HG03469 (cell line): ENCODE results near the gene ARRDC5.
"Not testable (repeated sequence)": the region's sequence is repeated elsewhere in the genome, so short reads cannot be mapped to it uniquely, and the experiment has no call there.

Experiments used
- ATAC-seq: cut with Tn5 transposase; IDR thresholded peaks from one replicate; pipeline ENCODE4 v1.9.1; 2021; ENCODE audit warnings: mild to moderate bottlenecking, moderate library complexity, moderate number of reproducible peaks; ENCODE audit not compliant: unreplicated experiment

Gene ARRDC5

DNA sequence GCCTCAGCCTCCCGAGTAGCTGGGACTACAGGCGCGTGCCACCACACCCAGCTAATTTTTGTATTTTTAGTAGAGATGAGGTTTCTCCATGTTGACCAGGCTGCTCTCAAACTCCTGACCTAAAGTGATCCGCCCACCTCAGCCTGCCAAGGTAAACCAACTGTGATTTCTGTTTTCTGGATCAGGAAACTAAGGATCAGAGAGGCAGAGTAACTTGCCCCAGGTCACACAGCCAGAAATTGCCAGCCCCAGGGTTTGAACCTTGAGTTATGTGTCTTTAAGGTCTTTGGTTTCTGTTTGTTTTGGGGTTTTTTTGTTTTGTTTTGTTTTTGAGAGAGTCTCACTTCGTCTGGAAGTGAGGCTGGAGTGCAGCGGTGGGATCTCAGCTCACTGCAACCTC is 31.0 kb downstream of the ARRDC5 start:
- ATAC-seq = no peak

DNA sequence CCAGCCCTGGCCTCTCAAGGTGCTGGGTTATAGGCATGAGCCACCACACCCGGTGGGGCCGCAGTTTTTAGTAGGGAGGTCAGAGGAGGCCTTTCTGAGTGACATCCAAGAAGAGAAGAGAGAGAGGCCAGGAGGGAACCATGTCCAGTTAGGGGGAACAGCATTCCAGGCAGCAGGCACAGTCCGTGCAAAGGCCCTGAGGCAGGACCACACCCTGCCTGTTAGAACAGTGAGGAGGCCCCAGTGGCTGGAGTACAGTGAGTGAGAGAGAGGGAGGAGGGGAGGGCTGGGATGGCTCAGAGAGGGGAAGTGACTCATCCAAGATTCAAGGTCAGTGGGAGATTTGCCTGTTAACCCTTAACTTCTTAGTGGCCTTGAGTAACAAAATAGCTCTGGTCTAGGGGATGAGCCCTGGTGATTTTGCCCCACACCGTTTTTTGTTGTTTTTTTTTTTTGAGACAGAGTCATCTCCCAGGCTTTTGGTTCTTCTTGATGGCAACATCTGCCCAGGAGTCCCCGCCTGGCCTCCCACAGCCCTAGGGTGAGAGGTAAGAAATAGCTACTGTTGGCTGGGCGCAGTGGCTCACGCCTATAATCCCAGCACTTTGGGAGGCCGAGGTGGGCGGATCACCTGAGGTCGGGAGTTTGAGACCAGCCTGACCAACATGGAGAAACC is 32.5 kb downstream of the ARRDC5 start:
- ATAC-seq = no peak

DNA sequence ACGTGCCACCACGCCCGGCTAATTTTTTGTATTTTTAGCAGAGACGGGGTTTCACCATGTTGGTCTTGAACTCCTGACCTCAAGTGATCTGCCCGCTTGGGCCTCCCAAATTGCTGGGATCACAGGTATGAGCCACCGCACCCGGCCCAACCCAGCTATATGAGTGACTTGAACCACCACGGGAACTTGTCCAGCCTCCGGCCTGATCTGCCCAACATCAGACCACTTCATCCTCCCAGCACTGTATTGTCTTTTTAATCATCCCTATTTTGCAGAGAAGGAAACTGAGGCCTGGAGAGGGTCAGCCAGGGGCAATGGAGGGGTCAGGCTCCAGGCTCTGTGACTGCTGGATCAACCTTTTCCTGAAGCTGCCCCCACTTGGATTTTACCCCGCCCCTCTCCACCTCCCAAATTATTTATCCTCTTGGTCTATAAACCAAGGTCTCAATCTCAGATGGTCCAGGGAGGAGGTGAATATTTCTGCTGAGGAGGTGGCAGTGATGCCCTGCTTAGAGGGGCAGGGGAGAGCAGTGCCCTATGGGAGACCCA is 34.3 kb downstream of the ARRDC5 start:
- no peak for ATAC-seq

DNA sequence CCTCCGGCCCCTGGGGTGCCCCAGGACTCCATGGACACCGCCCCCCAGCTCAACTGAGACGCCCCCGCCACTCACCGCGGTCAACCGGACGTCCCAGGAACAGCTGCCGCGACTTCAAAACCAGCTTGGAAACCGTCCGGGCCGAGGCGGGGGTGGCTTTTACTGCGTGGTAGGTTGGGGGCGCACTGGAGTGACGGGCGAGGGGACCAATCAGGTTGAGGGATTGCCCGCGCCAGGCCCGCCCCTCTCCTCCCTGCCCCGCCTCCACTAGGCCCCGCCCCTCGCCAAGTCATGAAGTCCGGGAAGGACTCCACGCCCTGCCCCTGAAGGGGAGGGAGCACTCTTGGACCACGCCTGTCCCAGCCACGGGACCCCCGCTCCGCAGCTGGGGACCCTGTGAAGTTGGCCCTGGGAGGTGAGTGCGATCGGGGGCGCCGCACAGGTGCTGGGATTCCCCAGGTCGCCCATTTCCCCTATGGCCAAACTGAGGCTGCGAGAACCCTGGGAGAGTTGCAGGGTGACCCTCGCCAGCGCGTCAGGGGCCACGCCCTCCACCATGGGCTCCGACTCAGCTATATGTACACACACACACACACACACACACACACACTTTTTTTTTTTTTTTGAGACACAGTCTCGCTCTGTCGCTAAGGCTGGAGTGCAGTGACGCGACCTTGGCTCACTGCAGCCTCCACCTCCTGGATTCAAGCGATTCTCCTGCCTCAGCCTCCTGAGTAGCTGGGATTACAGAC is 35.0 kb downstream of the ARRDC5 start, which contains the start of gene PLIN3:
Gene PLIN3, minus strand, starts transcription at position 134 of the 752 bp plus-strand sequence. CDS start 6,273 bp downstream, outside the sequence.
- ATAC-seq = no peak

DNA sequence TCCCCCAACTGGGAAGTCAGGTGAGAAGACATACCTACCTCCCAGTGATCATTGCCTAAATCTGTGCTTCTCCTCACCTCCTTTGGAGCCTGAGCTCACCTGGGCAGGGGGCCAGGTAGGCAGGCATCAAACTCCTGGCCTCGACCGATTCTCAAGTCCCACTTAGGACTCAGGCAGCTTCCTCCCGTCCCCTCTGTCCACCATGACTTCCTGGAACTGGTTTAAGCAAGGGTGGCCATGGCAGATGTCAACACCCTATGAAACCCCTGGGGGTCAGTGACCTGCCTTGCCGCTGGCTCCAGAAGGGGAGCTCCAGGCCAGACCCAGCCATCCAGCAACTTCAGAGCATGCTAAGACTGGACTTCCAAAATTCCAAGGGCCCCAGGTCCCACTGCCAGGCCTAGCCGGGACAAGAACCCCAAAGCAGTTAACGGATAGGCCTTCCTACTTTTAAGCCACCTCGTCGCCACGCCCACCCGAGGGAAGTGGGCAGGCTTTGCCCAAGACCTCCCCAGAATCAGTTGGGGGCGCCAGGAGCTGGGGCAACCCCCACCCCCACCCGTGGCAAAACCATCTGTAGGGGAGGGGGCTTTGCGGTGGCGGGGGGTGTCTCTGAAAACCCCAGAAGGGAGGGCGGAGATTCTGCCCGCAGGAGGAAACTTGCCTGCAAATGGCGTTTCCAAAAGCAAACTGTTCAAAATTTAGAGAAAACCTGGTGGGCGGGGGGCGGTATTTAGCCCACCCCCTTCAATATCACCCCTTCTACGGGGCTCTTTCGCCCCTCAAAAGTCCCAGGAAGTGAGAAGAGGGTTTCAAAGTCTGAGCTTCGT is 35.9 kb downstream of the ARRDC5 start:
- no peak for ATAC-seq

DNA sequence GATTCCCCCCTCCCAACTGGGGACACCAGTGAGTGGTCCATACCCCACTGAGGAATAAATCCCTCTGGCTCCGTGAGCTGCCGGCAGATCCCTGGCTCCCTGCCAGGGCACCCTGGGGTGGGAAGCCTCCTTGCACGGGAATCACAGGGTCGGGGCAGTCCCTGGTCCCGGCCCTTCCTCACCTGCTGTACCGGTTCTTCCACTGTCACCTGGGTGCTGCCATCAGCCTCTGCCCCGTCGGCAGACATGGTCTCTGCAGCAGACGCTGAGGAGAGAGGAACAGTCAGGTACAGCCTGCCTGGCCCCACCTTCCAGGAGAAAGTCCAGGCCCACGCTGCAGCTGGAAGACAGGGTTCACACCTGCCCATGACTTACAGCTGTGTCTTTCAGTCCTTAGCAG is 41.5 kb downstream of the ARRDC5 start:
- ATAC-seq = no peak

DNA sequence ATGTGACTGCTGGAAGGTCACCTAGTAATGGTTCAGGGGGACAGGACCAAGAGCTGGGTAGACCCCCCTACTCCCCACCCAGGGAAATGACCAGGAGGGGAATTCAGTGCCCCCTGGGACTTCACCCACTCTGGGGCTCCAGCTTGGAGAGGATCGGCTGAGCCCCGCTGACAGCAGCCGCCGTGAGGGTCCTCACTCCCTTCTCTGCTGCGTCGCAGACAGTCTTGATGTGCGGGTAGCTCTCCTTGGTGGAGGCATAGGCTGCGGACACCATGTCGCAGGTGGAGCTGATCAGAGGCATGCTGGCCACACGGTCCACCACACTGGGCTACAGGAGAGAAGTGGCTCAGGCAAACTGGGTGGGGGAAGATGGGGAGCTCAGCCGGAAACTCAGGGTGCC is 43.0 kb downstream of the ARRDC5 start:
- no peak for ATAC-seq

DNA sequence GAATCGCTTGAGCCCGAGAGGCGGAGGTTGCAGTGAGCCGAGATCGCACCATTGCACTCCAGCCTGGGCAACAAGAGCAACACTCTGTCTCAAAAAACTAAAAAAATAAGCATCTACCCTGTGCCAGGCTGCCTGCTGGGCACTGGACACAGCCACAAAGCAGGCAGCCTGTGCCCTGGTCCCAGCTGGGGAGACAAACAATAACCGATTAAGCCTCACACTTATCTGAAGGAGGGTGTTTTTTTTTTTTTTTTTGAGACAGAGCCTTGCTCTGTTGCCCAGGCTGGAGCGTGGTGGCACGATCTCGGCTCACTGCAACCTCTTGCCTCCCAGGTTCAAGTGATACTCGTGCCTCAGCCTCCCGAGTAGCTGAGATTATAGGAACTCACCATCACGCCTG is 46.2 kb downstream of the ARRDC5 start:
- not testable (repeated sequence) for ATAC-seq

DNA sequence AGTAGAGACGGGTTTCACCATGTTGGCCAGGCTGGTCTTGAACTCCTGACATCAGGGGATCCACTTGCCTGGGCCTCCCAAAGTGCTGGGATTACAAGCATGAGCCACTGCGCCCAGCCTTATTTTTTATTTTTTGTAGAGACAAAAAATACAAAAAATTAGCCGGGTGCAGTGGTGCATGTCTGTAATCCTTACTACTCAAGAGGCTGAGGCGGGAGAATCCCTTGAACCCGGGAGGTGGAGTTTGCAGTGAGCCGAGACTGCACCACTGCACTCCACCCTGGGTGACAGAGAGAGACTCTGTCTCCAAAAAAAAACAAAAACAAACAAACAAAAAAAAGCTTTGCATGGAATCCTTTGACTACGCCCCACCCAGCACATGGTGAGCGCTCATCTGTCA is 49.2 kb downstream of the ARRDC5 start:
- ATAC-seq = not testable (repeated sequence)

DNA sequence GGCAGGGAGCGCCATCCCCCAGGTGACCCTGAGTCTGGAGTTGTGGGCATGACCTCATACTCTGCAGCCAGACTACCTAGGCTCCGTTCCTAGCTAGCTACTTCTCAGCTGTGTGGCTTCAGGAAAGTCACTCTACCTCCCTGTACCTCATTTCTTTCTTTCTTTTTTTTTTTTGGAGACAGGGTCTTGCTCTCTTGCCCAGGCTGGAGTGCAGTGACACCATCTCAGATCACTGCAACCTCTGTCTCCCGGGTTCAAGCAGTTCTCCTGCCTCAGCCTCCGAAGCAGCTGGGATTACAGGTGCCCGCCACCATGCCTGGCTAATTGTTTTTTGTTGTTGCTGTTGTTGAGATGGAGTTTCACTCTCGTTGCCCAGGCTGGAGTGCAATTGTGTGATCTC is 50.2 kb downstream of the ARRDC5 start:
- no peak for ATAC-seq

DNA sequence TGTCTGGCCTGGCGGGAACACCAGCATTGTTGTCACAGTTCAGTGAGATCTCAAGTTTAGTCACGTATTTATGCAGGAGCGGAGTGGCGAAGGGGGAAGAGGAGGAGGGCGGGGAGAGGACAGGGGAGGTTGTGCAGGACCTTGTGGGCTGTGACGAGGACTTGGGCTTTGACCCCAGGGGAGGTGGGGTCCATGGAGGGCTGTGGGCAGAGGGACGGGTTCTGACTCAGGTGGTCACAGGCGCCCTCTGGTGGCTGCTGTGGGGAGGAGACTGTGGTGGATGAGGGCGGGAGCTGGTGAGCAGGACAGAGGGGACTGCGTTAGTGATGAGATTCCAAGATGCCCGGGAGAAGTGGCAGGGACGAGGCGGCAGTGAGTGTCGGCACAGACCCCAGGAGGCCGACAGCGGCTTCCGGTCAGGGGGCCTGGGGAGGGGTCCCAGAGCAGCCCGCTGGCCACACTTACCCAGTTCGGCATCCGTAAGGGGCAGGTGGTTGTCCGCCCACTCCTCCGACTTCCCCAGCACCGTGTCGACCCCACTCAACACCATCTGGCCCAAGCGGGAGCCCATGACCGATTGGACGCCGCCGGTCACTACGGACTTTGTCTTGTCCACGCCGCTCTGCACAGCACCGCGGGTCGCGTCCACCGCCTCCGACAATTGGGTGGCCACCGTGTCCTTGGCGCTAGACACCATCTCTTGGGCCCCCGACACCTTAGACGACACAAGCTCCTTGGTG is 51.0 kb downstream of the ARRDC5 start:
- ATAC-seq = no peak

DNA sequence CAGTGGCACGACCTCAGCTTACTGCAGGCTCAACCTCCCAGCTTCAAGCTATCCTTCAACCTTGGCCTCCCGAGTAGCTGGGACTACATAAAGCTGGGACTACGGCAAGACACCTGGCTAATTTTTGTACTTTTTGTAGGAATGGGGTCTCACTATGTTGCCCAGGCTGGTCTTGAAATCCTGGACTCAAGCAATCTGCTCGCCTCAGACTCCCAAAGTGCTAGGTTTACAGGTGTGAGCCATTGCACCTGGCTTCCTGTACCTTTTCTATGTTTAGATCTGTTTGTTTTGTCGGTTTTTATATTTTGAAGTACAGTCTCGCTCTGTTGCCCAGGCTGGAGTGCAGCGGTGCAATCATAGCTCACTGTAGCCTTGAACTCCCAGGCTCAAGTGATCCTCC is 53.7 kb downstream of the ARRDC5 start:
- ATAC-seq = no peak

DNA sequence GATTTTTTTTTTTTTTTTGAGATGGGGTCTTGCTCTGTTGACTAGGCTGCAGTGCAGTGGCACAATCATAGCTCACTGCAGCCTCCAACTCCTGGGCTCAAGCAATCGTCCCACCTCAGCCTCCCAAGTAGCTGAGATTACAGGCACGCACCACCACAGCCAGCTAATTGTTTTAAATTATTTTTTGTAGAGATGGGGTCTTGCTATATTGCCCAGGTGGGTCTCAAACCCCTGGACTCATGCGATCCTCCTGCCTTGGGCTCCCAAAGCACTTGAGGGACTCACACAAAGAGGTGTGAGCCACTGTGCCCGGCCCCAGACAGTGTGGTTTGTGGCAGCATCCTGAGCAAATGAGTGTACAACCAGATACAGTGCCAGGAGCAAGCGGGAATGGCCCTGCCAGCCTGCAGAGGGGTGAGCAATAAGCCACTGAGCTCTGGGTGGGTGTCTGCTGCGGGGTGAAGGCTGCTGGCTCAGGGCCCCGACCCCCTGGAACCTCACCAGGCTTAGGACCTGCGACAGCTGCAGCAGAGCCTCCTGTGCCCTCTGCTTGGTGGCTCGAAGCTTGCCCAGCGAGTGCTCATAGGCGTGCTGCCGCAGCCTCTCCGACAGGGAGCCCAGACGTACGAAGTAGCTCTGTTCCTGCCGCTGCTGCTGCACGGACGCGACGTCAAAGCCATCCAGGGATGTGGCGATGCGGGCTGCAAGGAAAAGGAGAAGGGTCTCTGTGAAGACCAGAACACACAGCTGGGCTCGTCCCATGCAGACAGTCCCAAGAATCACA is 55.3 kb downstream of the ARRDC5 start:
- ATAC-seq = no peak

DNA sequence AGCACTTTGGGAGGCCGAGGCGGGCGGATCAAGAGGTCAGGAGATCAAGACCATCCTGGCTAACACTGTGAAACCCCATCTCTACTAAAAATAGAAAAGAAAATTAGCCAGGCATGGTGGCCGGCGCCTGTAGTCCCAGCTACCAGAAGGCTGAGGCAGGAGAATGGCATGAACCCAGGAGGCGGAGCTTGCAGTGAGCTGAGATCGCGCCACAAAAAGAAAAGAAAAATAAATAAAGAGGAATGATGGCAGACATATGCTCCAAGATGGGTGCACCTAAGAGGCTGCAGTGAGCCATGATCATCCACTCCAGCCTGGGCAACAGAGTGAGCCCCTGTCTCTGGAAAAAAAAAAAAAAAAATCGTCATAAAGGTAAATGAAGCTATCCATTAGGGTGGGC is 56.7 kb downstream of the ARRDC5 start:
- not testable (repeated sequence) for ATAC-seq

DNA sequence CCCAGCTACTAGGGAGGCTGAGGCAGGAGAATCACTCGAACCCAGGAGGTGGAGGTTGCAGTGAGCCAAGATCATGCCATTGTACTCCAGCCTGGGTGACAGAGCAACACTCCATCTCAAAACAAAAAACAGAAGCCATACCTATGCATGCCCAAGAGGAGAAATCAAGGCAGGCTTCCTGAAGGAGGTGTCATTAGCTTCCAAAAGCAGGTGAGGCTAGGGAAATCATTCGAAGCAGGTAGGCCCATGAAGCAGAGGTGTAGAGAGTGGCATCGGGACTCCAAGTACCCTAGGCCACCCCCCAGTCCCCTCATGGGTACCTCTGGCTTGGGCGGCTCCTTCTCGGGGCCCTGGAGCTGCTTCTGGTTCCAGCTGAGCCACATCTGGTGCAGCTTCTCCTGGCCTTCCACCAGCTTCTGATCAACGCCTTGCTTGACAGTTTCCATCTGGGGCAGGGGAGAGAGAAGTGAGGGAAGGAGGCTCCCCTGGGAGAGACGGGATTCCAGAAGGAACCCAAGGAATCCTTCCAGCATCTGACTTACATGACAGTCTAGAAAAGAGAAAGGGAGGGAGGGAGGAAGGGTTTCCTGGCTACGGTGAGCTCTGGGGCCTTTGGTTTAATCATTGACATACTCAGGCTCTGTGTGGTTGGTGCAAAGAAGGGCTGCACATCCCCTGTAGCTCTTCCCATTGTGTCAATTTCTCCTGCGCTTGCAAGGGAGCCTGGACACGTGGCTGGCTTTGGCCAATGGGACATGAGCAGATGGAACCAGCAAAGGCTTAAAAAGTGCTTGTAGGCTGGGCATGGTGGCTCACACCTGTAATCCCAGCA is 58.1 kb downstream of the ARRDC5 start:
- ATAC-seq = no peak

DNA sequence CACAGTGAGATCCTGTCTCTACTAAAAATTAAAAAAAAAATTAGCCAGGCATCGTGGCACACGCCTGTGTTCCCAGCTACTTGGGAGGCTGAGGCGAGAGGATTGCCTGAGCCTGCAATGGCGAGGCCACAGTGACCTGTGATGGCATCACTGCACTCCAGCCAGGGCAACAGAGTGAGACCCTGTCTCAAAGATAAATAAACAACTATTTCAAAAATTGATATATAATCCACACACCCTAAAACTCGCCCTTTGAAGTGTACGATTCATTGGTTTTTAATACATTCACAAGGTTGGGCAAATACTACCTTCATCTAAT is 59.1 kb downstream of the ARRDC5 start:
- no peak for ATAC-seq
